Neural cell (in vitro differentiated cells): ENCODE measurements around the gene ZNF775. TPM values are rescaled to one million over a fixed set of nuclear protein-coding genes. Genes with fewer than 3 reads are reported as not detected.
A peak's percentile ranks its signal among the peaks of the same experiment; 100 is the strongest.

ENCODE experiments used
- H2AFZ ChIP-seq: fragments of 200-600, 300-800 bp; sonication (generic), shearing (Covaris generic); 2 replicates; pipeline ENCODE4 v1.6.0; 2014; ENCODE audit warnings: low read depth, mild to moderate bottlenecking, antibody characterized with exemption, low read length, moderate library complexity
- H3F3A ChIP-seq: fragments of 200-600 bp; shearing (Covaris generic); 2 replicates; pipeline ENCODE4 v1.6.1; 2016; ENCODE audit warnings: mild to moderate bottlenecking, moderate library complexity, mixed read lengths, antibody characterized with exemption, low read length; ENCODE audit not compliant: insufficient read depth, poor library complexity, severe bottlenecking
- H3K27ac ChIP-seq: fragments of 200-600, 300-800 bp; sonication (generic), shearing (Covaris generic); 2 replicates; pipeline ENCODE4 v1.5.1; 2014; ENCODE audit warnings: mild to moderate bottlenecking, low read length, moderate library complexity
- H3K27me3 ChIP-seq: fragments of 300-800, 200-600 bp; sonication (generic), shearing (Covaris generic); 2 replicates; pipeline ENCODE4 v1.6.0; 2014; ENCODE audit warnings: mild to moderate bottlenecking, low read depth, low read length, moderate library complexity; ENCODE audit not compliant: insufficient read depth
- H3K36me3 ChIP-seq: fragments of 300-800, 200-600 bp; sonication (generic), shearing (Covaris generic); 2 replicates; pipeline ENCODE4 v1.5.1; 2014; ENCODE audit warnings: mild to moderate bottlenecking, antibody characterized with exemption, low read length, moderate library complexity; ENCODE audit not compliant: insufficient read depth
- H3K4me2 ChIP-seq: fragments of 300-800, 200-600 bp; sonication (generic), shearing (Covaris generic); 2 replicates; pipeline ENCODE4 v1.6.0; 2014; ENCODE audit warnings: mild to moderate bottlenecking, low read length
- H3K4me3 ChIP-seq: fragments of 300-800, 200-600 bp; sonication (generic), shearing (Covaris generic); 2 replicates; pipeline ENCODE4 v1.5.1; 2014; ENCODE audit warnings: mild to moderate bottlenecking, low read length, moderate library complexity
- H3K79me2 ChIP-seq: fragments of 200-600 bp; shearing (Covaris generic); replicated peaks from 2 replicates; pipeline ENCODE4 v1.6.0; 2014; ENCODE audit warnings: mild to moderate bottlenecking, low read length, moderate library complexity; ENCODE audit not compliant: insufficient read depth
- H3K9ac ChIP-seq: fragments of 300-800, 200-600 bp; sonication (generic), shearing (Covaris generic); 2 replicates; pipeline ENCODE4 v1.6.1; 2016; ENCODE audit warnings: mild to moderate bottlenecking, low read length, mixed read lengths
- H3K9me2 ChIP-seq: fragments of 200-600 bp; shearing (Covaris generic); 2 replicates; pipeline ENCODE4 v1.6.1; 2016; ENCODE audit warnings: mild to moderate bottlenecking, low read length, mixed read lengths; ENCODE audit not compliant: insufficient read depth
- H3K9me3 ChIP-seq: fragments of 200-600, 300-800 bp; sonication (generic), shearing (Covaris generic); 2 replicates; pipeline ENCODE4 v1.6.1; 2016; ENCODE audit warnings: mild to moderate bottlenecking, mixed run types, low read length, moderate library complexity, mixed read lengths
- H4K20me1 ChIP-seq: fragments of 200-600 bp; shearing (Covaris generic); 2 replicates; pipeline ENCODE4 v1.6.1; 2016; ENCODE audit warnings: mild to moderate bottlenecking, mixed run types; ENCODE audit not compliant: insufficient read depth
- EP300 ChIP-seq: fragments of 450-650 bp; conservative IDR thresholded peaks from 2 replicates; pipeline ENCODE4 v1.6.1; 2014; ENCODE audit warnings: antibody characterized with exemption, mild to moderate bottlenecking, moderate library complexity; ENCODE audit not compliant: poor library complexity, severe bottlenecking
- EZH2 ChIP-seq: fragments of 200-600, 300-800 bp; shearing (Covaris generic), sonication (generic); IDR thresholded peaks from 2 replicates; pipeline ENCODE4 v1.6.1; 2014; ENCODE audit warnings: antibody characterized with exemption, low read length, borderline replicate concordance, mild to moderate bottlenecking; ENCODE audit not compliant: insufficient read depth, poor library complexity, severe bottlenecking
- MXI1 ChIP-seq: fragments of 450-650 bp; conservative IDR thresholded peaks from 2 replicates; pipeline ENCODE4 v1.6.1; 2014; ENCODE audit warnings: antibody characterized with exemption, mild to moderate bottlenecking; ENCODE audit not compliant: poor library complexity, severe bottlenecking
- POLR2AphosphoS5 ChIP-seq: IDR thresholded peaks from 2 replicates; pipeline ENCODE4 v1.6.1; 2012
- RAD21 ChIP-seq: fragments of 450-650 bp; conservative IDR thresholded peaks from 2 replicates; pipeline ENCODE4 v1.6.1; 2014; ENCODE audit warnings: antibody characterized with exemption, mild to moderate bottlenecking, moderate library complexity
- SMC3 ChIP-seq: fragments of 450-650 bp; conservative IDR thresholded peaks from 2 replicates; pipeline ENCODE4 v1.6.1; 2014; ENCODE audit warnings: antibody characterized with exemption, mild to moderate bottlenecking, moderate library complexity; ENCODE audit not compliant: poor library complexity
- TAF1 ChIP-seq: IDR thresholded peaks from 2 replicates; pipeline ENCODE4 v1.6.1; 2012; ENCODE audit warnings: low read depth
- polyA plus RNA-seq: library from polyadenylated mRNA; depleted of rRNA; stranded (reverse); fragments of >200 nt; gene quantifications from 2 replicates; pipeline ENCODE4 v1.2.3, GENCODE V29; 2014
- TF ChIP-seq, protein P1 (sequence below): fragments of 450-650 bp; IDR thresholded peaks from 2 replicates; pipeline ENCODE4 v1.5.1; 2014; ENCODE audit warnings: antibody characterized with exemption, mild to moderate bottlenecking, moderate library complexity; ENCODE audit not compliant: poor library complexity, severe bottlenecking
- TF ChIP-seq, protein P2 (sequence below): IDR thresholded peaks from 2 replicates; pipeline ENCODE4 v1.6.1; 2012; ENCODE audit warnings: borderline replicate concordance

Gene ZNF775
- polyA plus RNA-seq, 1 donor from 2014 or later = 16.8 TPM

GRCh38 chr7:150382123-150382843 lies 3.2 kb downstream of the ZNF775 start:
- Histone ChIP-seq H2AFZ (no peak overlapping the region), H4K20me1 (no peaks in the 10 kb centered on the region), H3K27me3 (no peaks in the 10 kb centered on the region), H3K9ac (no peak overlapping the region), H3K79me2 (peaks cover 61% of the 10 kb centered on the region), H3K27ac (peak overlapping the region; percentile 20), H3K4me2 (no peak overlapping the region), H3K9me2 (no peaks in the 10 kb centered on the region), H3F3A (peaks cover 4% of the 10 kb centered on the region), H3K4me3 (peak overlapping the region; percentile 54), H3K9me3 (no peaks in the 10 kb centered on the region), H3K36me3 (no peaks in the 10 kb centered on the region)
- TF ChIP-seq, protein P1, sequence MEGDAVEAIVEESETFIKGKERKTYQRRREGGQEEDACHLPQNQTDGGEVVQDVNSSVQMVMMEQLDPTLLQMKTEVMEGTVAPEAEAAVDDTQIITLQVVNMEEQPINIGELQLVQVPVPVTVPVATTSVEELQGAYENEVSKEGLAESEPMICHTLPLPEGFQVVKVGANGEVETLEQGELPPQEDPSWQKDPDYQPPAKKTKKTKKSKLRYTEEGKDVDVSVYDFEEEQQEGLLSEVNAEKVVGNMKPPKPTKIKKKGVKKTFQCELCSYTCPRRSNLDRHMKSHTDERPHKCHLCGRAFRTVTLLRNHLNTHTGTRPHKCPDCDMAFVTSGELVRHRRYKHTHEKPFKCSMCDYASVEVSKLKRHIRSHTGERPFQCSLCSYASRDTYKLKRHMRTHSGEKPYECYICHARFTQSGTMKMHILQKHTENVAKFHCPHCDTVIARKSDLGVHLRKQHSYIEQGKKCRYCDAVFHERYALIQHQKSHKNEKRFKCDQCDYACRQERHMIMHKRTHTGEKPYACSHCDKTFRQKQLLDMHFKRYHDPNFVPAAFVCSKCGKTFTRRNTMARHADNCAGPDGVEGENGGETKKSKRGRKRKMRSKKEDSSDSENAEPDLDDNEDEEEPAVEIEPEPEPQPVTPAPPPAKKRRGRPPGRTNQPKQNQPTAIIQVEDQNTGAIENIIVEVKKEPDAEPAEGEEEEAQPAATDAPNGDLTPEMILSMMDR = no peak
- TF ChIP-seq SMC3 (no peak), RAD21 (no peak), EP300 (no peak), TAF1 (no peak), POLR2AphosphoS5 (no peak), MXI1 (no peak)

- peak overlapping the region; percentile 61 for H3K27ac ChIP-seq
- no peaks in the 10 kb centered on the region for H3K27me3 ChIP-seq
- no peaks in the 10 kb centered on the region for H3K9me2 ChIP-seq
- H3K9me3 ChIP-seq = no peaks in the 10 kb centered on the region
- peaks cover 4% of the 10 kb centered on the region for H3F3A ChIP-seq
- no peaks in the 10 kb centered on the region for H4K20me1 ChIP-seq
- TF ChIP-seq EP300 (no peak), TAF1 (no peak), POLR2AphosphoS5 (no peak), EZH2 (no peak), MXI1 (no peak), RAD21 (no peak), SMC3 (no peak)
- TF ChIP-seq, protein P2, sequence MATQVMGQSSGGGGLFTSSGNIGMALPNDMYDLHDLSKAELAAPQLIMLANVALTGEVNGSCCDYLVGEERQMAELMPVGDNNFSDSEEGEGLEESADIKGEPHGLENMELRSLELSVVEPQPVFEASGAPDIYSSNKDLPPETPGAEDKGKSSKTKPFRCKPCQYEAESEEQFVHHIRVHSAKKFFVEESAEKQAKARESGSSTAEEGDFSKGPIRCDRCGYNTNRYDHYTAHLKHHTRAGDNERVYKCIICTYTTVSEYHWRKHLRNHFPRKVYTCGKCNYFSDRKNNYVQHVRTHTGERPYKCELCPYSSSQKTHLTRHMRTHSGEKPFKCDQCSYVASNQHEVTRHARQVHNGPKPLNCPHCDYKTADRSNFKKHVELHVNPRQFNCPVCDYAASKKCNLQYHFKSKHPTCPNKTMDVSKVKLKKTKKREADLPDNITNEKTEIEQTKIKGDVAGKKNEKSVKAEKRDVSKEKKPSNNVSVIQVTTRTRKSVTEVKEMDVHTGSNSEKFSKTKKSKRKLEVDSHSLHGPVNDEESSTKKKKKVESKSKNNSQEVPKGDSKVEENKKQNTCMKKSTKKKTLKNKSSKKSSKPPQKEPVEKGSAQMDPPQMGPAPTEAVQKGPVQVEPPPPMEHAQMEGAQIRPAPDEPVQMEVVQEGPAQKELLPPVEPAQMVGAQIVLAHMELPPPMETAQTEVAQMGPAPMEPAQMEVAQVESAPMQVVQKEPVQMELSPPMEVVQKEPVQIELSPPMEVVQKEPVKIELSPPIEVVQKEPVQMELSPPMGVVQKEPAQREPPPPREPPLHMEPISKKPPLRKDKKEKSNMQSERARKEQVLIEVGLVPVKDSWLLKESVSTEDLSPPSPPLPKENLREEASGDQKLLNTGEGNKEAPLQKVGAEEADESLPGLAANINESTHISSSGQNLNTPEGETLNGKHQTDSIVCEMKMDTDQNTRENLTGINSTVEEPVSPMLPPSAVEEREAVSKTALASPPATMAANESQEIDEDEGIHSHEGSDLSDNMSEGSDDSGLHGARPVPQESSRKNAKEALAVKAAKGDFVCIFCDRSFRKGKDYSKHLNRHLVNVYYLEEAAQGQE = no peak
- TF ChIP-seq, protein P1 = no peak
- no peak overlapping the region for H3K4me2 ChIP-seq
- no peaks in the 10 kb centered on the region for H3K36me3 ChIP-seq
- H3K79me2 ChIP-seq = peaks cover 58% of the 10 kb centered on the region
- no peak overlapping the region for H3K9ac ChIP-seq
- H2AFZ ChIP-seq = no peak overlapping the region
- H3K4me3 ChIP-seq = peak overlapping the region; percentile 54
Observed at GRCh38 chr7:150382844-150383225, 3.7 kb downstream of the ZNF775 start.
